PC-9 (cell line): ENCODE data around the gene TMA7B.

Experiments used
- CTCF ChIP-seq: fragments of 200-600 bp; sonication (generic); conservative IDR thresholded peaks from 2 replicates; pipeline ENCODE4 v1.6.1; 2017; ENCODE audit warnings: mixed run types, antibody characterized with exemption, mild to moderate bottlenecking, moderate library complexity
- EZH2 ChIP-seq: fragments of 200-600 bp; sonication (generic); IDR thresholded peaks from 2 replicates; pipeline ENCODE4 v1.8.0; 2017; ENCODE audit warnings: antibody characterized with exemption, low read depth

GRCh38 chr22:39965748-39966147 lies 5.6 kb downstream of the TMA7B start:
- no peak for TF ChIP-seq CTCF
- no peak for TF ChIP-seq EZH2
